Adrenal gland (tissue), 12 donors: ENCODE measurements around the gene MAP1LC3A. TPM values are rescaled to one million over a fixed set of nuclear protein-coding genes. Genes with fewer than 3 reads are reported as not detected.
A peak's percentile ranks its signal among the peaks of the same experiment; 100 is the strongest.

Source experiments
- DNase-seq, 7 donors: peaks; one replicate each; pipeline ENCODE4 v3.0.0-alpha.2; 2019 to 2020
- H3K27ac ChIP-seq, 5 donors: fragments of 200-600 bp; sonication (generic) in 4 of 5; 1 replicate in 3 of 5; 2 replicates in 2 of 5; pipeline versions ENCODE4 v1.5.1 to v1.8.0; 2016 to 2020; ENCODE audit warnings: mild to moderate bottlenecking in 1 of 5
- H3K27me3 ChIP-seq: fragments of 200-600 bp; 2 replicates; pipeline ENCODE4 v1.8.0; 2021
- H3K36me3 ChIP-seq, 2 donors: fragments of 200-600 bp; replicated peaks in 1 of 2; 1 replicate in 1 of 2; 2 replicates in 1 of 2; pipeline versions ENCODE4 v1.5.1 to v1.8.0; 2018 to 2022
- H3K4me1 ChIP-seq, 2 donors: fragments of 200-600 bp; replicated peaks in 1 of 2; 1 replicate in 1 of 2; 2 replicates in 1 of 2; pipeline versions ENCODE4 v1.5.1 to v1.8.0; 2018 to 2021
- H3K4me3 ChIP-seq, 4 donors: fragments of 200-600 bp; sonication (generic) in 3 of 4; one replicate each; pipeline ENCODE4 v1.5.1; 2016 to 2018
- H3K9me3 ChIP-seq, 3 donors: fragments of 200-600 bp; sonication (generic) in 1 of 3; replicated peaks in 1 of 3; 1 replicate in 2 of 3; 2 replicates in 1 of 3; pipeline versions ENCODE4 v1.5.1 to v1.8.0; 2016 to 2021
- CTCF ChIP-seq, 6 experiments: fragments of 450-650 bp in 4 of 6; fragments of 200-600 bp in 2 of 6; sonication (generic) in 1 of 6; IDR thresholded peaks; 1 replicate in 5 of 6; 2 replicates in 1 of 6; pipeline versions ENCODE4 v1.5.1 to v1.8.0; 2016 to 2021; ENCODE audit warnings: antibody characterized with exemption in 6 of 6, mild to moderate bottlenecking in 2 of 6, moderate library complexity in 1 of 6
- POLR2A ChIP-seq, 2 donors: fragments of 450-650 bp; IDR thresholded peaks; one replicate each; pipeline ENCODE4 v1.6.1; 2017; ENCODE audit warnings: antibody characterized with exemption in 2 of 2, mild to moderate bottlenecking in 2 of 2, moderate library complexity in 1 of 2
- WGBS, 4 donors: extraction: QIAGEN DNeasy Blood & Tissue Kit in 2 of 4; methylation state at CpG; one replicate each; pipeline versions ENCODE4 v1.1.5 to v1.1.7; 2013 to 2017; 5-methylcytosine and 5-hydroxymethylcytosine counted together
- intact Hi-C, 2 donors: fragments of 100-400 bp; cut with DNase I; formaldehyde crosslinking; loops; one replicate each; pipeline versions ENCODE4 v1.14.1 to v1.15.0; 2022 to 2023
- polyA plus RNA-seq, 3 donors: library from polyadenylated mRNA; stranded (reverse); fragments of 200-250 nt in 2 of 3; fragments of 350-450 nt in 1 of 3; fragmentation: Illumina TruSeq in 1 of 3; extraction: RNeasy Lipid Tissue Mini Kit (QIAGEN cat#74804) in 1 of 3; gene quantifications; one replicate each; pipeline ENCODE4 v1.2.3, GENCODE V29; 2013 to 2014
- total RNA-seq, 9 donors: library from RNA; depleted of rRNA in 4 of 9; stranded (reverse); fragments of >200 nt in 4 of 9; fragments of 120-200 nt in 1 of 9; fragmentation: NEBNext Ultra II Directional in 1 of 9; extraction: Animal tissue kit (Norgen Biotek cat#: 25700) in 1 of 9; gene quantifications; one replicate each; pipeline versions ENCODE4 v1.1.0 to v1.2.4, GENCODE V29; 2013 to 2023
- donor health status: healthy with polysubstance abuse.
- donor health status: Bipolar disorder and iron deficiency.
- donor health status: DM: yes; HTN: yes; CAD: no.
- donor health status: DM: no; HTN: no; CAD: no.
- donor health status: DM: no; HTN: no; CAD: no.
- donor health status: DM: yes; HTN: yes; CAD: no.

Gene MAP1LC3A
- total and polyA plus RNA-seq, 12 donors, result 5.6 to 139 (median 40.9) TPM

DNA sequence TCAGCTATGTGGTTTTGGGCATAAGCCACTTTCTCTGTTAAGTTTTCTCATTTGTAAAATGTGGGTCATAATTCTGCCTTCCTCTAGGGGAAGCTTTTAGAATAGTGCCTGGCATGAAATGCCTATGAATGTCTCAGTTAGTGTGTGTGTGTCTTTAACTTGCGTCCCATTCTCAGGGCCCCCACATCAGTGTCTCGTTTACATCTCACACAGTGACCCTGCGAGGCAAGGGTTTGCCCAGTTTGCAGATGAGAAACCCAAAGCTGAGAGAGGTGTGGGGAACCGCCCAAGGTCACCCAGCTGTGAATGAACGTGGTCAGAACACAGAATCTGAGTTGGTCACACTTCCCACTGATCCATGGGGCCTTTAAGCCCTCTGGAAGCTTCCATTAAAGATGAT is 28.2 kb upstream of the MAP1LC3A start:
- H3K27me3 ChIP-seq, result no peaks in the 10 kb centered on the region
- H3K4me1 ChIP-seq, result peaks cover 15 to 27% of the 10 kb centered on the region in 2 donors
- DNase-seq, result peak in 2 of 7 donors; percentile 13 to 48
- H3K9me3 ChIP-seq, result no peaks in the 10 kb centered on the region
- intact Hi-C loops, result no loop called here
- H3K4me3 ChIP-seq, result no peak overlapping the region
- peaks cover 0 to 66% of the 10 kb centered on the region in 2 donors for H3K36me3 ChIP-seq
- WGBS, 4 donors, result 78 to 89% (median 83%) methylated on average over 5 of the region's 5 CpGs
- H3K27ac ChIP-seq, result no peak overlapping the region
- TF ChIP-seq POLR2A (IDR thresholded peaks at IDR 0.05) (no peak), CTCF (IDR thresholded peaks at IDR 0.05) (no peak)

DNA sequence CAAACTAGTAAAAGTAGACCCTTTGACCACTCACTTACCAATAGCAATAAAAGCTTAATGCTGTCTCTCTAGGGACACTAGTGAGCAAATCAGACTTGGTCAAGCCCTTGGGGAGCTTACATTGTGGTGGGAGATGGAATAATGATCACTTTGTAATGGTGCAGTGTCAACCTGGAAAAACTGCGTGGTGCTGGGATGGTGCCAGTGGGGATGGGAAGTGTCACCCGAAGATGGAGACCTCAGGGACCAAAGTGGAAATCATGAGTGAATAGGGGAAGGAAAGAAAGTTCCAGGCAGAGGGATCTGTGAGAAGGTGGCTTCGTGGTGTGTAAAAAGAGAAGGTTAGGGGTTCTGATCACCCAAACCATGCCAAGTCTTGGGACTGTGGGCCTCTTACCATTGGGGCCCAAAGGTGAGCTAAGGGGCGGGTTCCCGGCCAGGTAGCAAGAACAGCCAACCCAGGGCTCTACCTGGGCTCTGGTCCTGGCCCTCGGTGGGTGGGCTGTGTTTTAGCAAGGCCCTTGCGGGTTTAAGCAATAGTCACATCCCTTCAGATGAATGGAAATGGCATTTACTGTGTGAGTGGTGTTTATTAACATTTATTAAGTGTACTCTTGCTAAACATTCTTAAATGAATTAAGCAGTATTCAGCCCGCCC is 26.8 kb upstream of the MAP1LC3A start:
- intact Hi-C loops, result no loop called here
- H3K4me1 ChIP-seq, result peaks cover 3 to 13% of the 10 kb centered on the region in 2 donors
- no peaks in the 10 kb centered on the region for H3K9me3 ChIP-seq
- peaks cover 0 to 77% of the 10 kb centered on the region in 2 donors for H3K36me3 ChIP-seq
- H3K27me3 ChIP-seq, result no peaks in the 10 kb centered on the region
- H3K27ac ChIP-seq, result no peak overlapping the region
- no peak for TF ChIP-seq POLR2A (IDR thresholded peaks at IDR 0.05)
- no peak for TF ChIP-seq CTCF (IDR thresholded peaks at IDR 0.05)
- peak in 2 of 7 donors; percentile 11 to 46 for DNase-seq
- 84 to 88% (median 87%) methylated on average over 8 of the region's 8 CpGs for WGBS, 4 donors
- no peak overlapping the region for H3K4me3 ChIP-seq

DNA sequence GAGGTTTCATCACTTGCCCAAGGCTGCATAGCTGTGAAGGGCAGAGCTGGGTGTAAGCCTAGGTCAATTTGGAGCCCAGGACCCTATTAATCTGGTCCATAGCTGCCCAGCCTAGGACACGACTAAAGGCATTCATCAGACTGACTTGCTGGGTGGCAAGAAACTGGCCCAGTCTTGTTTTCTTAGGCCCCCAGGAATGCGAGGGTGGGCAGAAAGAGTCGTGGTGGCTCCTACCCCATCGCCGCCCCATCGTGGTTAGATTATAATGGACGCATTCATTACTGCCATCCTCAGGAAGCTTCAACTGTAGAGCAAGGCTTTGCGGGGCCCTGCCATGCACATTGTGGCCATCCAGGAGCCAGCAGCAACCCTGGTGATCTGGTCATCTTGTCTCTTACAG is 26.2 kb upstream of the MAP1LC3A start:
- Histone ChIP-seq H3K27ac (no peak overlapping the region), H3K27me3 (no peaks in the 10 kb centered on the region), H3K4me3 (no peak overlapping the region), H3K4me1 (peaks cover 0 to 7% of the 10 kb centered on the region in 2 donors), H3K9me3 (no peaks in the 10 kb centered on the region), H3K36me3 (peaks cover 0 to 77% of the 10 kb centered on the region in 2 donors)
- intact Hi-C loops, result no loop called here
- TF ChIP-seq CTCF (IDR thresholded peaks at IDR 0.05), result no peak
- TF ChIP-seq POLR2A (IDR thresholded peaks at IDR 0.05), result no peak
- 61 to 85% (median 73%) methylated on average over 7 to 8 of the region's 8 CpGs for whole genome bisulfite sequencing, 4 donors
- peak in 2 of 7 donors; percentile 8 to 42 for DNase-seq

DNA sequence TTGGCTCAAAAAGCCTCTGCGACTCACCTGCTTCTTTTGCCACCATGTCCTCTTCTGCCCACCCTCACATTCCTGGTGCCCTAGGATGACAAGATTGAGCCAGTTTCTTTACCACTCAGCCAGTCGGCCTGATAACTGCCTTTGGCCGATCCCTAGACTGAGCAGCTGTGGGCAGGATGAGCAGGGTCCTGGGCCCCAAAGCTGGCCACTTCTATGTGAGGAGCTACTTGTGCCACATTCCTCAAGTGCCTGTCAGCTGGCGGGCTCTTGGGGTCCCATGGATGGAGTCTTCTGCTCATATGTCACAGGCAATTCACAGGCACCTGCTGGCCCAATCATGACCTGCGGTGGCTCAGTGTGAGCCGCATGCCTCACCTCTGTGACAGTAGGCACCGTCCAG is 25.8 kb upstream of the MAP1LC3A start:
- Histone ChIP-seq H3K9me3 (no peaks in the 10 kb centered on the region), H3K4me1 (peaks cover 0 to 7% of the 10 kb centered on the region in 2 donors), H3K27ac (no peak overlapping the region), H3K36me3 (peaks cover 0 to 77% of the 10 kb centered on the region in 2 donors), H3K4me3 (no peak overlapping the region), H3K27me3 (no peaks in the 10 kb centered on the region)
- no peak for TF ChIP-seq CTCF (IDR thresholded peaks at IDR 0.05)
- no peak for TF ChIP-seq POLR2A (IDR thresholded peaks at IDR 0.05)
- 90 to 98% (median 95%) methylated on average over 4 to 7 of the region's 7 CpGs for WGBS, 4 donors
- peak in 2 of 7 donors; percentile 11 to 43 for DNase-seq
- intact Hi-C loops, result no loop called here
